ENCODE results near the gene AADAC. TPM values are rescaled to one million over a fixed set of nuclear protein-coding genes. Genes with fewer than 3 reads are reported as not detected.

The AADAC gene
- total RNA-seq, 3 donors from 2014 or later (not counting 1 experiment from before 2014, with no cell fraction given) = not detected

DNA sequence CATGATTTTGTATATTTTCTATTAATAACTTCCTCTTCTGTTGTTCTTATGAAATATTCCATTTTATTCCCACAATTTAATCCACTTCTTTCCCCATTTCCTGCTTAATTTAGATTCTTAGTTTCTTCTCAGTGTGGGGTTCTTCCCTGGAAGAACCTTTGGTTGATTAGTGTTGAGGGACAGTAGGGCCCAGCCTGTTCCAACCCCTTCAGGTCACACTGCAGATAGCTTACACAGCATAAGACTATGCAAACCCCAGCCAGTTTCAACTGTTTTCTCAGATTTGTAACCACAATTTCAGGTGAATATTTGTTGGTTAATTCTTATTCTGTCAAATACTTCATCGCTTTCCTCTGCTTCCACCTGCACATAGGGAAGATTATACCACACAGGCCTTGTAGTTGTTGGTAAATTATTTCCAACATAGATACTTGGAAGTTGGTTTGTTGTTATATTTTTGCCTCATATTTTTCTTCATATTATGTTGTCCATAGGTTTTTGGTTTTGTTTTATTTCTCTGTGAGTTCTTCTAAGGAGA lies 45.5 kb upstream of the AADAC start:
- no peak for ATAC-seq

DNA sequence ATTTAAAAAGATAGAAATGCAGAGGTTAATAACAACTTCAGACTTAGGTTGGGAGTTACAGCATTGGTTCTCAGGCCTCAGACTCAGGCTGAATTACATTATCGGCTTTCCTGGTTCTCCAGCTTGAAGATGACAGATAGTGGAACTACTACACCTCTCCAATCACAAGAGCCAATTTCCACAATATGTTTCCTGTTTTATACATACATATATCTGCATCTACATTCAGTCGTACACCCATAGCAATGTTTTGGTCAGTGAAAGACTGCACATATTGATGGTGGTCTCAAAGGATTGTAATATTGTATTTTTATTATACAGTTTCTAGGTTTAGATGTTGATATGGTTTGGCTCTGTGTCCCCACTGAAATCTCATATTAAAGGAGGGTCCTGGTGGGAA lies 44.7 kb upstream of the AADAC start:
- no peaks in the 10 kb centered on the region for H3K4me1 ChIP-seq (ENCODE audit: control insufficient read depth, insufficient read depth, low read length)
- no peaks in the 10 kb centered on the region for H3K27me3 ChIP-seq (ENCODE audit: control insufficient read depth, insufficient read depth, low read length)
- Mint-ChIP-seq H3K27ac (no peak overlapping the region), H3K36me3 (no peaks in the 10 kb centered on the region), H3K9me3 (peaks cover 0 to 2% of the 10 kb centered on the region in 2 donors), H3K27me3 (ENCODE audit: low read depth in 2 of 2) (peaks cover 1 to 15% of the 10 kb centered on the region in 2 donors), H3K4me1 (no peaks in the 10 kb centered on the region), H3K4me3 (no peak overlapping the region)
- no peak for DNase-seq
- no peak overlapping the region for H3K4me3 ChIP-seq (ENCODE audit: low read length)
- intact Hi-C loops (cut with micrococcal nuclease) = no loop called here
- H3K36me3 ChIP-seq (ENCODE audit: control insufficient read depth, insufficient read depth, low read length) = no peaks in the 10 kb centered on the region
- 63% methylated on average over 2 of the region's 2 CpGs for WGBS (ENCODE audit: insufficient coverage)
- TF ChIP-seq, protein P1, sequence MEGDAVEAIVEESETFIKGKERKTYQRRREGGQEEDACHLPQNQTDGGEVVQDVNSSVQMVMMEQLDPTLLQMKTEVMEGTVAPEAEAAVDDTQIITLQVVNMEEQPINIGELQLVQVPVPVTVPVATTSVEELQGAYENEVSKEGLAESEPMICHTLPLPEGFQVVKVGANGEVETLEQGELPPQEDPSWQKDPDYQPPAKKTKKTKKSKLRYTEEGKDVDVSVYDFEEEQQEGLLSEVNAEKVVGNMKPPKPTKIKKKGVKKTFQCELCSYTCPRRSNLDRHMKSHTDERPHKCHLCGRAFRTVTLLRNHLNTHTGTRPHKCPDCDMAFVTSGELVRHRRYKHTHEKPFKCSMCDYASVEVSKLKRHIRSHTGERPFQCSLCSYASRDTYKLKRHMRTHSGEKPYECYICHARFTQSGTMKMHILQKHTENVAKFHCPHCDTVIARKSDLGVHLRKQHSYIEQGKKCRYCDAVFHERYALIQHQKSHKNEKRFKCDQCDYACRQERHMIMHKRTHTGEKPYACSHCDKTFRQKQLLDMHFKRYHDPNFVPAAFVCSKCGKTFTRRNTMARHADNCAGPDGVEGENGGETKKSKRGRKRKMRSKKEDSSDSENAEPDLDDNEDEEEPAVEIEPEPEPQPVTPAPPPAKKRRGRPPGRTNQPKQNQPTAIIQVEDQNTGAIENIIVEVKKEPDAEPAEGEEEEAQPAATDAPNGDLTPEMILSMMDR (IDR thresholded peaks at IDR 0.05) = no peak
- no peak overlapping the region for H3K27ac ChIP-seq (ENCODE audit: low read length)
- H3K9me3 ChIP-seq (ENCODE audit: control insufficient read depth, insufficient read depth, low read length) = no peaks in the 10 kb centered on the region
- ATAC-seq = no peak

More for the DNA sequence above, 45.5 kb upstream of the AADAC start:
- Mint-ChIP-seq H3K9me3 (peaks cover 0 to 2% of the 10 kb centered on the region in 2 donors), H3K27me3 (ENCODE audit: low read depth in 2 of 2) (peaks cover 0 to 15% of the 10 kb centered on the region in 2 donors), H3K4me1 (no peaks in the 10 kb centered on the region), H3K36me3 (no peaks in the 10 kb centered on the region), H3K4me3 (no peak overlapping the region), H3K27ac (no peak overlapping the region)
- TF ChIP-seq, protein P1 (IDR thresholded peaks at IDR 0.05) = no peak
- no peak overlapping the region for H3K27ac ChIP-seq (ENCODE audit: low read length)
- no peaks in the 10 kb centered on the region for H3K4me1 ChIP-seq (ENCODE audit: control insufficient read depth, insufficient read depth, low read length)
- H3K27me3 ChIP-seq (ENCODE audit: control insufficient read depth, insufficient read depth, low read length) = no peaks in the 10 kb centered on the region
- no peak for DNase-seq
- H3K4me3 ChIP-seq (ENCODE audit: low read length) = no peak overlapping the region
- WGBS (ENCODE audit: insufficient coverage) = no CpG with 5 or more reads among the region's 1 CpG
- no peaks in the 10 kb centered on the region for H3K36me3 ChIP-seq (ENCODE audit: control insufficient read depth, insufficient read depth, low read length)
- intact Hi-C loops (cut with micrococcal nuclease) = no loop called here
- no peaks in the 10 kb centered on the region for H3K9me3 ChIP-seq (ENCODE audit: control insufficient read depth, insufficient read depth, low read length)

DNA sequence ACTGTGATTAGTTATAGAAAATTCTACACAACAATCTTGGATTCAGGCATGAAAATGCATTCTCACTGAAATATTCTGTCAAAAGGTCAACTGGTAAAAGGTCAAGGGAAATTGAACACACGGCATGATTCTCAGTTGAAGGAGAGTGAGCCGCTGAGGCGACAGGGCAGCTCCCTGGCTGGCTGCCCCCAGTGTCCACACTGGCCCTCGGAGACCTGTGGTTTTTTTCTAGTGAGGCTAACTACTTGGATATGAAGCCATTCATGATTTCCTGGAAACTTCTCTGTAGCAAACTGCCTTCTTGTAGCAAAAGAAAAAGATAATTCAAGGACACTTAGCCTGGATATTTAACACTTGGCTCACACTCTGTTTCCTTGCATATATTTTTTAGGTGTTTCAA lies 43.0 kb upstream of the AADAC start:
- Mint-ChIP-seq H3K9me3 (no peaks in the 10 kb centered on the region), H3K4me1 (no peaks in the 10 kb centered on the region), H3K27me3 (ENCODE audit: low read depth in 2 of 2) (peaks cover 3 to 15% of the 10 kb centered on the region in 2 donors), H3K36me3 (no peaks in the 10 kb centered on the region), H3K4me3 (no peak overlapping the region), H3K27ac (no peak overlapping the region)
- WGBS (ENCODE audit: insufficient coverage) = 86% methylated on average over 4 of the region's 4 CpGs
- no peak overlapping the region for H3K4me3 ChIP-seq (ENCODE audit: low read length)
- H3K36me3 ChIP-seq (ENCODE audit: control insufficient read depth, insufficient read depth, low read length) = no peaks in the 10 kb centered on the region
- ATAC-seq = no peak
- H3K4me1 ChIP-seq (ENCODE audit: control insufficient read depth, insufficient read depth, low read length) = no peaks in the 10 kb centered on the region
- H3K27me3 ChIP-seq (ENCODE audit: control insufficient read depth, insufficient read depth, low read length) = no peaks in the 10 kb centered on the region
- intact Hi-C loops (cut with micrococcal nuclease) = no loop called here
- no peak overlapping the region for H3K27ac ChIP-seq (ENCODE audit: low read length)
- DNase-seq = no peak
- H3K9me3 ChIP-seq (ENCODE audit: control insufficient read depth, insufficient read depth, low read length) = no peaks in the 10 kb centered on the region
- TF ChIP-seq, protein P1 (IDR thresholded peaks at IDR 0.05) = no peak

Data from natural killer cell (primary cell).